Ascending aorta (tissue), 2 donors: ENCODE results near the gene INKA2. TPM values are rescaled to one million over a fixed set of nuclear protein-coding genes. Genes with fewer than 3 reads are reported as not detected.

Experiments used
- DNase-seq, 2 donors: peaks; one replicate each; pipeline ENCODE4 v3.0.0-alpha.2; 2019; ENCODE audit warnings: low spot score in 2 of 2
- H3K27ac ChIP-seq, 2 donors: fragments of 200-600 bp; sonication (generic); one replicate each; pipeline ENCODE4 v1.5.1; 2016 to 2017; ENCODE audit warnings: mild to moderate bottlenecking in 1 of 2
- H3K27me3 ChIP-seq: fragments of 200-600 bp; sonication (generic); one replicate; pipeline ENCODE4 v1.5.1; 2017
- H3K36me3 ChIP-seq, 2 donors: fragments of 200-600 bp; sonication (generic); one replicate each; pipeline ENCODE4 v1.5.1; 2016
- H3K4me1 ChIP-seq, 2 donors: fragments of 200-600 bp; sonication (generic); one replicate each; pipeline ENCODE4 v1.5.1; 2016 to 2017; ENCODE audit warnings: mild to moderate bottlenecking in 1 of 2
- H3K4me3 ChIP-seq, 2 donors: fragments of 200-600 bp; sonication (generic); one replicate each; pipeline ENCODE4 v1.5.1; 2016 to 2017; ENCODE audit warnings: mild to moderate bottlenecking in 1 of 2
- H3K9me3 ChIP-seq, 2 donors: fragments of 200-600 bp; sonication (generic); one replicate each; pipeline ENCODE4 v1.5.1; 2016
- CTCF ChIP-seq, 3 experiments: fragments of 200-600 bp in 2 of 3; fragments of 450-650 bp in 1 of 3; sonication (generic) in 2 of 3; IDR thresholded peaks; one replicate each; pipeline ENCODE4 v1.5.1; 2016 to 2019; ENCODE audit warnings: antibody characterized with exemption in 3 of 3, mild to moderate bottlenecking in 1 of 3, moderate library complexity in 1 of 3
- intact Hi-C: fragments of 100-400 bp; cut with DNase I; formaldehyde crosslinking; loops from one replicate; pipeline ENCODE4 v1.15.1; 2023
- total RNA-seq: library from RNA; depleted of rRNA; stranded (reverse); fragments of >200 nt; gene quantifications from one replicate; pipeline ENCODE4 v1.1.0, GENCODE V29; 2016

The INKA2 gene
- total RNA-seq, 1 donor from 2014 or later = not detected

GRCh38 chr1:111719135-111719534 lies 20.1 kb downstream of the INKA2 start:
- intact Hi-C loops = no loop called here
- no peaks in the 10 kb centered on the region for H3K9me3 ChIP-seq
- peaks cover 0 to 8% of the 10 kb centered on the region in 2 donors for H3K36me3 ChIP-seq
- peaks cover 0 to 7% of the 10 kb centered on the region in 2 donors for H3K4me1 ChIP-seq
- no peak overlapping the region for H3K27ac ChIP-seq
- H3K27me3 ChIP-seq = no peaks in the 10 kb centered on the region
- no peak for TF ChIP-seq CTCF (IDR thresholded peaks at IDR 0.05)
- no peak overlapping the region for H3K4me3 ChIP-seq
- no peak for DNase-seq

- Histone ChIP-seq H3K27ac (no peak overlapping the region), H3K36me3 (peaks cover 0 to 14% of the 10 kb centered on the region in 2 donors), H3K9me3 (no peaks in the 10 kb centered on the region), H3K4me1 (peaks cover 0 to 7% of the 10 kb centered on the region in 2 donors), H3K4me3 (no peak overlapping the region), H3K27me3 (no peaks in the 10 kb centered on the region)
- intact Hi-C loops = loop anchor here (2.0 kb wide), 1 partner anchor 21 kb away; the partner anchor contains the start of gene INKA2
- DNase-seq = no peak
- no peak for TF ChIP-seq CTCF (IDR thresholded peaks at IDR 0.05)
Measured at GRCh38 chr1:111717450-111717849, 21.7 kb downstream of the INKA2 start.

DNA sequence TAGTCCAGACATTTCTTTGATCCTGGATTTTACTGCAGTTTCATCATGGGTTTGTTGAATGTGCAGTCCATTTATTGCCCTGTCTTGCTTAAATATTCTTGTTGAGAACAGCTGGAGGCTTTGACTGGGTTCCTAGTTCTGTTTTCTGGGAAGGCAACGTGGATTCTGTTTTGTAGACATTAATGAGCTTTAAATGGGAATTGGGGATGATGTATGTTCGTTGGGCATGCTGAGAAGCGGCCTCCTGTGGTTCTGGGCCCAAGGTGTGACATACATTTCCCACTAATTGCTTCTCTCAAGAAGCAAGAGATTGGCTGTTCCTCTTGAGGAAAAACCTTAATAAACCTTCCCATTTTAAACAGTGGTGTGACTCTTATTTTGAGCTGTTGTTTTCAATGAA lies 22.9 kb downstream of the INKA2 start:
- Histone ChIP-seq H3K27me3 (no peaks in the 10 kb centered on the region), H3K27ac (no peak overlapping the region), H3K4me1 (peaks cover 0 to 4% of the 10 kb centered on the region in 2 donors), H3K9me3 (no peaks in the 10 kb centered on the region), H3K36me3 (peaks cover 0 to 21% of the 10 kb centered on the region in 2 donors), H3K4me3 (no peak overlapping the region)
- no peak for TF ChIP-seq CTCF (IDR thresholded peaks at IDR 0.05)
- DNase-seq = no peak
- intact Hi-C loops = loop anchor here (2.0 kb wide), 1 partner anchor 22 kb away; the partner anchor contains the start of gene INKA2

GRCh38 chr1:111709986-111710385 lies 29.2 kb downstream of the INKA2 start:
- Histone ChIP-seq H3K4me3 (no peak overlapping the region), H3K27me3 (no peaks in the 10 kb centered on the region), H3K27ac (no peak overlapping the region), H3K4me1 (no peaks in the 10 kb centered on the region), H3K36me3 (peaks cover 3 to 52% of the 10 kb centered on the region in 2 donors), H3K9me3 (no peaks in the 10 kb centered on the region)
- TF ChIP-seq CTCF (IDR thresholded peaks at IDR 0.05) = no peak
- DNase-seq = no peak
- intact Hi-C loops = loop anchor here (5.0 kb wide), 2 partner anchors 203 to 228 kb away; no protein-coding TSS in a partner anchor

- no peak for TF ChIP-seq CTCF (IDR thresholded peaks at IDR 0.05)
- DNase-seq = no peak
- no peaks in the 10 kb centered on the region for H3K9me3 ChIP-seq
- intact Hi-C loops = no loop called here
- H3K4me3 ChIP-seq = no peak overlapping the region
- no peaks in the 10 kb centered on the region for H3K27me3 ChIP-seq
- H3K27ac ChIP-seq = no peak overlapping the region
- H3K36me3 ChIP-seq = peaks cover 11 to 69% of the 10 kb centered on the region in 2 donors
- H3K4me1 ChIP-seq = no peaks in the 10 kb centered on the region
Measured at GRCh38 chr1:111707906-111708305, 31.3 kb downstream of the INKA2 start.

- Histone ChIP-seq H3K27me3 (no peaks in the 10 kb centered on the region), H3K4me3 (no peak overlapping the region), H3K9me3 (no peaks in the 10 kb centered on the region), H3K36me3 (peaks cover 17 to 73% of the 10 kb centered on the region in 2 donors), H3K27ac (no peak overlapping the region), H3K4me1 (no peaks in the 10 kb centered on the region)
- DNase-seq = no peak
- intact Hi-C loops = no loop called here
- TF ChIP-seq CTCF (IDR thresholded peaks at IDR 0.05) = no peak
Measured at GRCh38 chr1:111706921-111707320, 32.3 kb downstream of the INKA2 start.
